ENCODE data around the gene ZNF287. TPM values are rescaled to one million over a fixed set of nuclear protein-coding genes. Genes with fewer than 3 reads are reported as not detected.
A peak's percentile ranks its signal among the peaks of the same experiment; 100 is the strongest.

The ZNF287 gene
- total and polyA plus RNA-seq, 9 of the 15 experiments (the other 6 are each of a cell fraction or from before 2014, with no cell fraction given) = 0.01 to 0.27 (median 0.18) TPM; not detected in 2

- TF ChIP-seq REST (IDR thresholded peaks at IDR 0.05; ENCODE audit: borderline replicate concordance) = peak; percentile 66
- no peak for TF ChIP-seq REST (CRISPR knock-in tag; IDR thresholded peaks at IDR 0.05; ENCODE audit: low read depth)
- TF ChIP-seq ZNF121 (CRISPR knock-in tag; conservative IDR thresholded peaks at IDR 0.05) = peak; percentile 39
- no peak for TF ChIP-seq RAD51 (IDR thresholded peaks at IDR 0.05; ENCODE audit: borderline replicate concordance, low read depth)
- peak; percentile 82 to 87 for TF ChIP-seq NRF1 (conservative IDR thresholded peaks at IDR 0.05 in 1 of 2, IDR thresholded peaks at IDR 0.05 in 1 of 2)
- peak; percentile 72 for TF ChIP-seq CTCFL (IDR thresholded peaks at IDR 0.05; ENCODE audit: borderline replicate concordance, insufficient read depth, low read depth, low read length, poor library complexity, severe bottlenecking)
- peak; percentile 28 to 46; a peak in 1 of 4 replicates for TF ChIP-seq MAZ (CRISPR knock-in tag; conservative IDR thresholded peaks at IDR 0.05 in 1 of 2, IDR thresholded peaks at IDR 0.05 in 1 of 2)
- TF ChIP-seq CTCF (IDR thresholded peaks at IDR 0.05 in 2 of 3, conservative IDR thresholded peaks at IDR 0.05 in 1 of 3; ENCODE audit: insufficient read depth in 2 of 3, low read depth in 1 of 3, low read length in 3 of 3) = peak; percentile 65 to 79 (median 70)
- TF ChIP-seq NUFIP1 (IDR thresholded peaks at IDR 0.05; ENCODE audit: partially characterized antibody) = no peak
- TF ChIP-seq SMC3 (conservative IDR thresholded peaks at IDR 0.05; ENCODE audit: insufficient read depth, low read depth, low read length) = 0 out of 2 replicates have a peak, but pooled peaks have one; percentile 28
- no peak for TF ChIP-seq GATAD2A (IDR thresholded peaks at IDR 0.05)
- no peak for TF ChIP-seq STAT5B (CRISPR knock-in tag; IDR thresholded peaks at IDR 0.05)
- peak in 1 of 2 experiments; percentile 56; a peak in 2 of 4 replicates for TF ChIP-seq RAD21 (CRISPR knock-in tag; conservative IDR thresholded peaks at IDR 0.05 in 1 of 2, IDR thresholded peaks at IDR 0.05 in 1 of 2)
- TF ChIP-seq ZNF41 (CRISPR knock-in tag; conservative IDR thresholded peaks at IDR 0.05) = no peak
- TF ChIP-seq ETV1 (tag; conservative IDR thresholded peaks at IDR 0.05; ENCODE audit: low read depth) = no peak
Observed at GRCh38 chr17:16584273-16584995, 15.4 kb upstream of the ZNF287 start (continued).

All from K562 (cell line).